ENCODE results near the gene OR4D1.
"Not testable (repeated sequence)": the region's sequence is repeated elsewhere in the genome, so short reads cannot be mapped to it uniquely, and the experiment has no call there.

The OR4D1 gene

GRCh38 chr17:58136669-58137279 is 11.4 kb upstream of the OR4D1 start:
- peak; percentile 1 for TF ChIP-seq CTCF (IDR thresholded peaks at IDR 0.05; ENCODE audit: extremely low read depth, missing control alignments)
- no peak for DNase-seq (ENCODE audit: low spot score)

GRCh38 chr17:58141505-58141904 is 6.7 kb upstream of the OR4D1 start:
- no peak for DNase-seq (ENCODE audit: low spot score)
- no peak for TF ChIP-seq CTCF (IDR thresholded peaks at IDR 0.05; ENCODE audit: extremely low read depth, missing control alignments)

GRCh38 chr17:58143335-58143734 is 4.8 kb upstream of the OR4D1 start:
- DNase-seq (ENCODE audit: low spot score), result not testable (repeated sequence)

- TF ChIP-seq CTCF (IDR thresholded peaks at IDR 0.05; ENCODE audit: extremely low read depth, missing control alignments), result no peak
- no peak for DNase-seq (ENCODE audit: low spot score)
Measured at GRCh38 chr17:58144801-58145200, 3.4 kb upstream of the OR4D1 start.

- TF ChIP-seq CTCF (IDR thresholded peaks at IDR 0.05; ENCODE audit: extremely low read depth, missing control alignments), result no peak
- DNase-seq (ENCODE audit: low spot score), result no peak
Measured at GRCh38 chr17:58148609-58149008, 425 bp downstream of the OR4D1 start.

- TF ChIP-seq CTCF (IDR thresholded peaks at IDR 0.05; ENCODE audit: extremely low read depth, missing control alignments), result no peak
- no peak for DNase-seq (ENCODE audit: low spot score)
Measured at GRCh38 chr17:58150394-58150793, 2.2 kb downstream of the OR4D1 start.

- TF ChIP-seq CTCF (IDR thresholded peaks at IDR 0.05; ENCODE audit: extremely low read depth, missing control alignments), result no peak
- DNase-seq (ENCODE audit: low spot score), result no peak
Measured at GRCh38 chr17:58153046-58153445, 4.9 kb downstream of the OR4D1 start.

GRCh38 chr17:58153671-58154070 is 5.5 kb downstream of the OR4D1 start:
- TF ChIP-seq CTCF (IDR thresholded peaks at IDR 0.05; ENCODE audit: extremely low read depth, missing control alignments), result no peak
- DNase-seq (ENCODE audit: low spot score), result no peak
